GM12892 (cell line): Measurements from ENCODE around the gene PBOV1.

Experiments used
- POLR2A ChIP-seq: IDR thresholded peaks from 2 replicates; pipeline ENCODE4 v1.6.1; 2011; ENCODE audit warnings: low read depth, low read length, control low read depth
- POLR2AphosphoS5 ChIP-seq: IDR thresholded peaks from 2 replicates; pipeline ENCODE4 v1.6.1; 2011; ENCODE audit warnings: low read depth, low read length, control low read depth

- TF ChIP-seq POLR2A (no peak), POLR2AphosphoS5 (no peak)
Measured at GRCh38 chr6:138197570-138197969, 20.7 kb downstream of the PBOV1 start.
